Measurements from ENCODE around the gene SOX5. TPM values are rescaled to one million over a fixed set of nuclear protein-coding genes. Genes with fewer than 3 reads are reported as not detected.

The SOX5 gene
- total RNA-seq, 1 experiment from 2014 or later, result 3.1 TPM

- no peak for DNase-seq
- Histone ChIP-seq H3K4ac (ENCODE audit: low read depth, low read length) (no peak overlapping the region), H3K9me3 (ENCODE audit: control insufficient read depth, low read depth, low read length) (no peaks in the 10 kb centered on the region), H3K79me2 (ENCODE audit: insufficient read depth, low read length) (no peaks in the 10 kb centered on the region), H2AK5ac (ENCODE audit: insufficient read length, low read length) (no peak overlapping the region), H2BK120ac (ENCODE audit: low read depth, low read length, poor library complexity, severe bottlenecking) (no peak overlapping the region), H3K14ac (ENCODE audit: insufficient read depth, low read length) (no peak overlapping the region), H2AFZ (ENCODE audit: low read length) (no peak overlapping the region), H3K27me3 (ENCODE audit: insufficient read depth, low read length) (no peaks in the 10 kb centered on the region), H3T11ph (ENCODE audit: low read length) (no peak overlapping the region), H3K27ac (ENCODE audit: insufficient read length, low read depth, low read length) (no peak overlapping the region), H3K9ac (ENCODE audit: extremely low read depth, insufficient read length, low read length) (no peak overlapping the region), H3K18ac (ENCODE audit: insufficient read length, low read depth, low read length) (no peak overlapping the region), H3K23ac (ENCODE audit: insufficient read length, low read depth, low read length) (no peak overlapping the region), H2BK20ac (ENCODE audit: low read depth, low read length, poor library complexity, severe bottlenecking) (no peak overlapping the region), H3K4me1 (ENCODE audit: insufficient read depth, low read length) (no peaks in the 10 kb centered on the region), H4K91ac (ENCODE audit: insufficient read length, low read depth, low read length) (no peak overlapping the region), H3K23me2 (ENCODE audit: insufficient read length, low read depth, low read length, poor library complexity, severe bottlenecking) (no peaks in the 10 kb centered on the region), H4K8ac (replicated peaks; ENCODE audit: insufficient read length, low read depth, low read length) (no peak overlapping the region), H2BK12ac (ENCODE audit: insufficient read length, low read depth, low read length) (no peak overlapping the region), H2BK15ac (ENCODE audit: low read depth, low read length) (no peak overlapping the region), H2BK5ac (ENCODE audit: insufficient read length, low read length) (no peak overlapping the region), H4K5ac (ENCODE audit: insufficient read length, low read depth, low read length) (no peak overlapping the region), H3K56ac (ENCODE audit: insufficient read length, low read depth, low read length) (no peak overlapping the region), H3K4me2 (ENCODE audit: insufficient read depth, insufficient read length, low read length) (no peak overlapping the region), H3K79me1 (ENCODE audit: insufficient read depth, low read depth, low read length, poor library complexity, severe bottlenecking) (no peaks in the 10 kb centered on the region), H4K20me1 (ENCODE audit: control insufficient read depth, insufficient read depth, insufficient read length) (no peaks in the 10 kb centered on the region)
- Mint-ChIP-seq H3K27me3 (ENCODE audit: low read depth) (no peaks in the 10 kb centered on the region), H3K9me3 (no peaks in the 10 kb centered on the region), H3K4me3 (no peak overlapping the region), H3K4me1 (peaks cover 2 to 3% of the 10 kb centered on the region in 2 experiments; a peak in 1 of 4 replicates), H3K27ac (no peak overlapping the region), H3K36me3 (ENCODE audit: insufficient read depth in 1 of 3, low read depth in 3 of 3) (no peaks in the 10 kb centered on the region)
- WGBS (ENCODE audit: extremely low coverage, insufficient read length, low lambda C conversion rate), result no CpG with 5 or more reads among the region's 3 CpGs
- no peak for TF ChIP-seq CTCF (conservative IDR thresholded peaks at IDR 0.05)
These were observed 64.6 kb downstream of the SOX5 start for GRCh38 chr12:23884909-23885308.

All from H9 (cell line).